HG02623 (cell line): ENCODE data around the gene HRCT1.
"Not testable (repeated sequence)": the region's sequence is repeated elsewhere in the genome, so short reads cannot be mapped to it uniquely, and the experiment has no call there.

ENCODE experiments used
- ATAC-seq: cut with Tn5 transposase; IDR thresholded peaks from one replicate; pipeline ENCODE4 v1.9.1; 2021; ENCODE audit warnings: moderate library complexity; ENCODE audit not compliant: unreplicated experiment

Gene HRCT1

DNA sequence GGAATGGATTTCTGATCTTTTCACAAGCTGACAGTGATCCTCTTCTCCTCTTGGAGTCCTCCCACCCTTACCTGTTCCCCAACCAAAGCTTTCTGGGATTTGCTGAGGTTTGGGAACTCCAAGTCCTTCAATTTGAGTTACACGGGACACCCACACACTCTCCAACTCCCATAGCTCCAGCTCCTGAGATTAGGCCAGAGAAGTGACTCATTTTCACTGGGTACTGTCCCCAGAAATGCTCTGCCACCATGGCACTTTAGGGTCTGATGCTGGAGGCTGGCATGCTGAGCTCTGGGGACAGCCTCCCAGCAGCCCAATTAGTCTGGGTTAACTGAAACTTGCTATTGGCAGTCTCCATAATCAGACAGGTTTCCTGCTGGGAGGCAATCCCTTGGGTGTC is 14.0 kb upstream of the HRCT1 start:
- no peak for ATAC-seq

DNA sequence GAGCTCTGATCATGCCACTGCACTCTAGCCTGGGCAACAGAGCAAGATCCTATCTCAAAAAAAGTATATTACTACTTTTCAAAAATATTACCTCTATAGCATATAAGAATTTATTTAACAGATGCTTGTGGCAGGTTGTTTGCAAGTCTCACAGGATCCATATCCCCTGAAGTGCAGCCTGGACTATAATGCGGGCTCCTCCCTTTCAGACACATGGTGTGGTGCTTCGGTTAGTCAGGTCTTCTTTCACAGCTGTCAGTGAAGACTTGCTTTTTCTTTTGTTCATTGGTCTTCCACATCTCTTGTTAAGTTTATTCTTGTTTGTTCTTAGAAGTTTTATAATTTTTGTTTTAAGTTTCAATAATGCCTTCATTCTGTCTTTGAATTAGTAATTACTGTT is 9.4 kb upstream of the HRCT1 start:
- no peak for ATAC-seq

DNA sequence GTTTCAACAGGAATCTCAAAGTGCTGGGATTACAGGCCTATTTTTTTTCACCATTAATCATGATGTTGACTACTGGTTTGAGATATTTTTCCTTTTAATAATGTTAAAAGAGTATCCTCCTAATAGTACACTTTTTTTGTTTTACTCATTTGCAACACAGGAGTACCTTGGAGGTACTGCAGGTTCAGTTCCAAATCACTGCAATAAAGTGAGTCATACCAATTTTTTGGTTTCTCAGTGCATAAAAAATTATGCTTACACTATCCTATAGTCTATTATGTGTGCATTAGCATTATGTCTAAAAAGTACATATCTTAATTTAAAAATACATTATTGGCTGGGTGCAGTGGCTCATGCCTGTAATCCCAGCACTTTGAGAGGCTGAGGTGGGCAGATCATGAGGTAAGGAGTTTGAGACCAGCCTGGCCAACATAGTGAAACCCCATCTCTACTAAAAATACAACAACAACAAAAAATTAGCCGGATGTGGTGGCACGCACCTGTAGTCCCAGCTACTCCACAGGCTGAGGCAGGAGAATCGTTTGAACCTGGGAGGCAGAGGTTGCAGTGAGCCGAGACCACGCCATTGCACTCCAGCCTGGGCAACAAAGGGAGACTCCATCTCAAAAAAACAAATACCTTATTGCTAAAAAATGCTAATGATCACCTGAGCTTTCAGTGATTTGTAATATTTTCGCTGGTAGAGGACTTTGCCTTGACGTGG is 8.5 kb upstream of the HRCT1 start:
- ATAC-seq, result not testable (repeated sequence)

DNA sequence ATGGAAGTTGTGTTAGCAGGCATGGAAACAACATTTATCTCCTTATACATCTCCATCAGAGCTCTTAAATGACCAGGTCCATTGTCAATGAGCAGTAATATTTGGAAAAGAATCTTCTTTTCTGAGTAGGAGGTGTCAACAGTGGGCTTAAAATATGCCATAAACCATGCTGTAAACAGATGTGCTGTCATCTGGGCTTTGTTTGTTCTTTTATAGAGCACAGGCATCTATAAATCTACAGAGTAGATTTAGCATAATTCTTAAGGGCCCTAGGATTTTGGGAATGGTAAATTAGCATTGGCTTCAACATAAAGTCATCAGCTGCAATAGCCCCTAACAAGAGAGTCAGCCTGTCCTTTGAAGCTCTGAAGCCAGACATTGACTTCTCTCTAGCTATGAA is 7.7 kb upstream of the HRCT1 start:
- ATAC-seq, result no peak

DNA sequence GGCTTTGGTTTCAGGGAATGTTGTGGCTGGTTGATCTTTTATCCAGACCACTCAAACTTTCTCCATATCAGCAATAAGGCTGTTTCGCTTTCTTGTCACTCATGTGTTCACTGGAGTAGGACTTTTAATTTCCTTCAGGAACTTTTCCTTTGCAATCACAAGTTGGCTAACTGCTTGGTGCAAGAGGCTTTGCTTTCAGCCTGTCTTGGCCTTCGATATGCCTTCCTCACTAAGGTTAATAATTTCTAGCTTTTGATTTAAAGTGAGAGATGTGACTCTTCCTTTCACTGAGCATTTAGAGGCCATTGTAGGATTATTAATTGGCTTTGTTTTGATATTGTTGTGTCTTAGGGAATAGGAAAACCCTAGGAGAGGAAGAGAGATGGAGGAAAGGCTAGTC is 7.0 kb upstream of the HRCT1 start:
- ATAC-seq, result no peak

DNA sequence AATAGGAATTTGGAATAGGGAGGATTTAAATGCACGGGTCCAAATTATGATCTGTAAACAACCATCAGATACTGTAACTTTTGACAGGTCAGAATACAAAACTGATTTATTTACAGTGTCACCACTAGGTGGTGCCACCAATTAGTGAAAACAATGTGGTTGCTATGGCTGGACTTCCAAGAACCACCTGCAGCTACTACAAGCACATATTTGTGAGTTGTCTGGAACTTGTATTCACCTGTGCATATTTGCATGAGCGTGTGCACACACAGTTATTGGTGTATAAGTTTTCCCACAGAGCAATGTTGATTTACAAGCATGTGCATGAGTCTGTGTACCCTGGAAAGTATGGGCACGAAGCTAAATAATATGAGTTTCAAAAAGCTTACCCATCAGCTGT is 3.0 kb upstream of the HRCT1 start:
- ATAC-seq, result no peak

DNA sequence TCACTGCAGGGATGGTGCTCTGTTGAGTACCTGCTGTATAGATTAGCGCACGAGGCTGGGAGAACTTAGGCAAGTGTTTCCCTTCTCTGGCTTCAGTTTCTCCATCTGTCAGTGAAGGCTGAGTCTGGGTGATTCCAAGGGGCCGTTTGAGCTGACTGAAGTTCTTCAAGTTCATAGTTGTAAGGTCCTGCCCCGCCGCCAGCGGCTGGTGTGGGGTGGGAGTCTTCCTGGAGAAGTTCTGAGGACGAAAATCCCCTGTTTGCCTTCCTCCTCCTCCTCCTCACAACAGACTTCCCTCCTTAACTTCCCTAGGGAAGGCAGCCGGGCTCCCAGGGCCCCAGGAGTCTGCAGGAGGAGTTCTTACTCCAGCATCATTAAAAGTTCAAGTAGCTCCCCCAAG is 1.7 kb upstream of the HRCT1 start:
- ATAC-seq, result no peak

DNA sequence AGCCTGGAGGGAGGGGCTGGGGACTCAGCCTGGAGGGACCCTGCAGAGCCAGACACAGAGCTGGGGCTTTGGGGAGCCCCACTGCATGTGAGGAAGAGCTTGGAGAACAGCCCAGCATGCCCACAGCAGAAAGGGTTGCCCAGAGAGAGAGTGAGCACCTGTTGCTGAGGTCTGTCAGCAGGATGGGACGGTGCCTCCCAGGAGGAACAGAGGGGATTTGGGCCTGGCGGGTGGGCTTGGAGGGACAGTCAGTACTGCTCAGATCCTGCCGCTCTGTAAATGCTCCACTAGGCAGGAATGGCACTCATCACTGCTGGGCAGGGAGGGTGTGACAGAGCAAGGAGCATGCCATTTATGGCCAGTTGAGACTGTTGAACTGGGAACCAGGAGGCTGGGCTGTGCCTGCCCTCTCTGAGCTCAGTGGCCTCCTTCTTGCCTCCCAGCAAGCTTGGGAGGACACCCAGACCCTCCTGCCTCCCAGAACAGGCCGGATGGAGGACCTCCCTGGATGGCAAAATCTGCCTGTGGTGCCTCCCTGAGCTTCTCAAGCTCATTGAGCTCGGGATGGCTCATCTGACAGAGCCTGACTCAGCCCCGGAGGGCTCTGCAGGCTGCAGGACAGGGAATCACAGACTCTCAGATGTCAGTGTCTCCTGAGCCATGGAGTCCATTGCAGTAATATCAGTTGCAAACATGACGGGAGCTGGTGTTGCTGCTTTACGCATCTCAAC is 786 bp upstream of the HRCT1 start:
- ATAC-seq, result no peak

DNA sequence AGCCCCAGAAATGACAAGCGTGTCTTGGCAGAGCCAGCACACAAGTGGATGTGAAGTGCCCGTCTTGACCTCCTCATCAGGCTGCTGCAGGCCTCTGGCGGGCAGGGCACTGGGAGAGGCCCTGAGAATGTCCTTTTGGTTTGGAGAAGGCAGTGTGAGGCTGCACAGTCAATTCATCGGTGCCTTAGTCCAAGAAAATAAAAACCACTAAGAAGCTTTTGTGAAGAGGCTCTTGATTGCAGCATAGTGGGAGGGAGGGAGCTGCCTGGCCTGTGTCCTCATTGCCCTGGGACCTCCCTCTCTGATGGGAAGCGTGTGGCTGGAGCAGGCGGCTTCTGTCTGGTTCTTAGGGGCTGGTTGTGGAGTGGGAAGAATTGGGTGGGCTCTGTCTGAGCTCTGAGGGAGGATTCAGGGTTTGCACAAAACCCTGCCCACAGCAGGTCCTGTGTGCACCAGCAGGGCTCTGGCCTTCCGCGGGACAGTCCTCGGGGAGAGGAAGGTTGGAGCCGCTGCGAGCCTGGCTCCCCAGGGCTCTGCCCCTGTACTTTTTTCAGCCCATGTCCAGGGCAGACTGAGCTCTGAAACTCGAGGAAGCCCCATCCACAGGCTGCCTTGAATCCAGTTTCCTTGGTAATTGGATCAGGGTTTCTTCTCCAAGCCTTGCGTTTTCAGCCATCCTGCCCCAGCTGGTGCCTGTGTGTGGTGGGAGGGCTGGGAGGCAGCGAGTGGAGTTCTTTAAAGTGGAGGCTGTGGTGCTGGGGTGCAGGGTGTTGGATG is 1.1 kb downstream of the HRCT1 start:
- ATAC-seq, result no peak

DNA sequence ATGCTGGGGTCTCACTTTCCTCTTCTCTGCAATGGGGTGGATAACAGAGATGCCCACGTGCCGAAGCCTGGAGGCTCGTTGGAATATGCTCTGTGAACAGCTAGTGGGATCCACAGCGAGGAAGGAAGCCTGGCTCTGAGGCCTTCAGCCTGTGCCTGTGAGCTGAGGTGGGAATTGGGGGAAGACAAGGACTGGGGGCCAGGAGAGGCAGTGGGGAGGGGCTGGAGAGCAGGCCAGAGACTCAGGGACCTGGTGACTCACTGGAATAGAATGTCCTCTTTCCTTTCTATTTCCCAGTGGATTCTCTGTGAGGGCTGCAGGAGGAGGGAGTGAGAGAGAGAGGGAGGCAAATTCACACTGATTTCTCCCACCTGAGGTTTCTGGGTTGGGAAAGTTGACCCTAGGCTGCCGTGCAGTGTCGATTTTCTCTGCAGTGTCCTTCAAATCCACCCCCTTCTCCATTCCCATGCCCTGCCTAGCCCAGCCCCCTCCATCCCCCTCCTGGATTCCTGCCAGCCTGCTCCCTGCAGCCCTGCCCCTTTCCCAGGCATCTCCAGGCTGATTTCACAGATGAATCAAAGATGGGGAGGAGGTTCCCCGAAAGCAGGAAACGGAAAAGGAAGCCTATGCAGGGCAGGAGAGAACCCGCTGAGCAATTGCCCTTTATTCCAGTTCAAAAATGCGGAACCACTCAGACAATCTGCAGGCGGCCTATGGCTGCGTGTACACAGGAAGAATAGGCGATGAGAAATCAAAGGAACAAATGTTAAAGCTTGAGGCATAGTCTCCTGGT is 1.9 kb downstream of the HRCT1 start:
- no peak for ATAC-seq

DNA sequence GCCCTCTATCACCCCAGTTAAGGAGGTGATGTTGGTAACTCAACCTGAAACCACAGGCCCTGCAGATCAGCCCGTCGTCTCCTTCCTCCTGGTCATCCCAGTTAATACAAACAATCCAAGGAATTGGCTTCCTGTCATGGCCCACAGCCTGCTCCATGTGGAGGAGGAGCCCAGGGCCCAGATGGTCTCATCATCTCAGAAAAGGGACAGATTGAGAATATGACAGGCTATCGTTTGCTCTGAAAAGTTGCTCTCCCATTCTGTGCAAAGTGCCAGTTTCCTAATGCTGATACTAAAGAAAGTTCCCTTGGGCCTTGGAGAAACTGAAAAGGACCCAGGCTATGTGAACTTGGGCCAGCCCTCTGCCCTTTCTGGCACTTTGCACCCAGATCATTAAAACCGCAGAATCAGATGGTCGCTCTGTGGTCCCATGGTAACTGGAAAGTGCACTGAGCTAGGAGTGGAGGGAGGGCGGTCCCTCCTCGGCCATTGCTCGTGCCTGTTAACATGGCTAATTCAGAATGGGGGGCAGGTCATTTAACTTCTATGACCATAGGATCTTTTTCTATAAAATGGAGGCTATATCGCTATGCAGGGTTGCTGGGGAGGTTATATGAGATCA is 2.6 kb downstream of the HRCT1 start:
- ATAC-seq, result no peak

DNA sequence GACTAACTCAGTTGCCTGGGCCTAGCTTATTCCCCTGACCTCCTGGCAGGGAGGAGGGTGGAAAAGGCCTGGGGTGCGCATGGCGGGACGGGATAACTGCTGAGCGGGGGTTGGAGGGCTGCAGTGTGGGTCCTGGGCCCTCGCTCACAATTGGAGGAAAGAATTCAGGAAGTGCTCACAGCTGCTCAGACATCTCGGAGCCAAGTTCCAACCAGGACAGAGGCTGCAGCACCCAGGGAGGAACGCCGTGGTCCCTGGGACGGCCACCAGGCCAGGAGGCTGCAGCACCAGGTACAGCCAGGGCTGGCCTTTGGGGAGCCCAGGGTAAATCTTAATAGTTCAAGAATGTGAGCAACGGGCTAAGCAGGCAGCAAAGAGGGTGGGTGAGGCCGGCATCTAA is 3.3 kb downstream of the HRCT1 start, which contains the start of gene SPAAR:
Gene SPAAR (plus strand): TSS at position 217 of the 400 bp plus-strand sequence. CDS start 974 bp downstream, outside the sequence.
- ATAC-seq, result no peak

DNA sequence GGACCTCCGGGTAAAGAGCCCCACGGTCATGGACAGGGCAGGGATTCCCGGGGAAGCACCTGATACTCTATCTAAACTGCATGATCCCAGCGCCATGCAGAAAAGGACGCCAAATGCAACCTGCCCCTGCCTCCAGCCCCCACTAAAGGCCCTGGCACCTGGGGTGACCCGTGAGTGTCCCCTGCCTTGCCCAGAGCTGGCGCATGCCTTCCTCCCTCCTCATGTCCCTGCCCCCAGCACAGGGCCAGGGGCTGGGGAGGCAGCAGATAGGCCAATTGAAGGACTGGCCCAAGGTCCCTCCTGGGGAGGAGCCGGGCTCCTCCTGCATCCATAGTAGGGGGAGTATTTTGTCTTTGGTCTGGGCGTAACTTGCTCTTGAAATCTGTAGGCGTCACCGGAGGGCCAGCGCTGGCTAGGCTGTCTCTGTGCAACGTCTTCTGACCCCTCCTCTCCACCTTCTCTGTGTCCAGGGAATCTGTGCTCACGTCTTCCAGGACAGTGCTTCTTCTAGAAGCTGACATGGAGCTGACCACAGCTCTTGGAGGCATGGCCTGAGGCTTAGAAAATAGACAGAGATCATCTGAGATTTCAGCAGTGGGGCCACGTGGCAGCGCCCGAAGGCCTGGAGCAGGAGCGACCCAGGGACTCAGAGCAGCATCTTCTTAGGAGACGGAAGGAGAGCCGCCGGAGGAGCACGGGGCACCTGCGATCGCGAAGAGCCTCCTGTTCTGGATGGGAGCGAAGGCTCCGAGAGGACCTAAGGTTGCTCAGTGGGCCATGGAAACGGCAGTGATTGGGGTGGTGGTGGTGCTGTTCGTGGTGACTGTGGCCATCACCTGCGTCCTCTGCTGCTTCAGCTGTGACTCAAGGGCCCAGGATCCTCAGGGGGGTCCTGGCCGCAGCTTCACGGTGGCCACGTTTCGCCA is 3.9 kb downstream of the HRCT1 start:
- ATAC-seq, result no peak

DNA sequence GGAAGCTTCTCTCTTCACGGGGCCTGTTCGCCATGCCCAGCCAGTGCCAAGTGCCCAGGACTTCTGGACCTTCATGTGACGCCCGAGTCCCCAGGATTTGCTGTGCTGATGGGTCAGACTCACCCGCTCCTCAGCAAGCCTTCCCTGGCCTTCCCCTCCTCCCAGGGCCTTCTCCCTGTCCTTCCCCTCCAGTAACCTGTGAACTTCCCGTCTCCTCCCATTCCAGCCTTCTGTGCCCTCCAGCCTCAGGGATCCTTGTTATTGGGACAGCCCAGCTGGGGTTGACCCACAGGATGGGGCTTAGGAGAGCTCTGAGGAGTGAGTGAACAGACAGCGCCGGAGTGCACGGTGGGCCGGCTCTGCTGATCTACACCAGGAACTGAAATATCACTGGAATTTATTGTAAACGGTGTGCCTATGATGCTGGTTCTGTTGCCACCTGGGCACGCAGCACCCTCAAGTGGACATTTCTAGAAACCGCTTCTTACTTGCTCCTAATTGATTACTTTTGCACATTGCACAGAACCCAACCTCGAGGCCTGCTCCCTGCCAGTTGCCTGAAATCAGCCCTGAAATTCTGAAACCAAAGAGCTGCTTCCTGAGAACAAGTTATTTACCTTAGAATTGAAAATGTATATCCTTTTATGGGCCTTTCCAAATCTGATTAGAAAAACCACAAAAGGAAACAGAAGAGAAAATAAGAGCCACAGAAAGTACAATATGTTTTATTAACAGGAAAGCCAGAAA is 4.8 kb downstream of the HRCT1 start:
- ATAC-seq, result no peak

DNA sequence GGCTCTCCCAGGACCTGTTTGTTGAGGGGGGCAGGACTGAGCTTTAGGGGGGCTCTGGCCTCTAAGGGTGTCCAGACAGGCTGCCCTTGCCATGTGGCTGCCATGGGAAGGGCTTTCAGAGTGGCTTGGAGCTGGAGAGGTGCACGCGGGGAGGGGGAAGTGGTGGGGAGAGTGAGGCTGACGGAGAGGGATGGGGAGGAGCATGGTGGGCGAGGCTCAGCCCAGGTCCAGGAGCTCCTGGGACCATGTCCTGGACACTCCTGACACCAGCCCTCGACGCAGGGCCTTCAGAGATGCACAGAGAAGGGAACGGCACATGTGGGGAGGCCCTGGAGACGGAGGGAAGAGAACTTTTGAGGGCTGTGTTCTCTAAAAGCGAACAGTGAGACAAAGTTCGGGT is 5.7 kb downstream of the HRCT1 start:
- no peak for ATAC-seq

DNA sequence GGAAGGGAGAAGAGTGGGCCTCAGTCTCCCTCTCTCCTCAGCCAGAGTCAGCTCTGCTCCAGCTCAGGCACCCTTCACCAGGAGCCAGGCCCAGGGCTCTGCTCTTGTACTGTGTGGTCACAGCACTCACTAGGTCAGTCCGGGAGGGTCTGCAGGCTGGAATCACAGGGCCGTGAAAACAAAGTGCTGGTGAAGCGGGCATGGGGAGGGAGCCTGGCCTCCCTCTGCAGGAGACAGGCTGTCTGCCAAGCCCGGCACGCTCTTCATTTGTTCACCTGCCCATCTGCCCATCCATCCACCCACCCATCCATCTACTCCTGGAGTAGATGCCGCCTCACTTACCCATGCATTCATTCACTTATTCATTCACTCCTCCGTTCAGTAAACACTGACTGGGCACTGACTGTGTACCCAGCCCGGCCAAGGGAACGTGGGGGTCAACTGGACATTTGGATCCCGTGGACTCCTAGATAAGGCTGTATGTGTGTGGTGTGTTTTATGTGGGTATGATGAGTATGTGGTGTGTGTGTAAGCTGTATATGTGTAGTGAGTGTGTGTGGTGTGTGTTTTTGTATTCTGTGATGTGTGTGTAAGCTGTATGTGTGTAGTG is 6.9 kb downstream of the HRCT1 start:
- no peak for ATAC-seq

DNA sequence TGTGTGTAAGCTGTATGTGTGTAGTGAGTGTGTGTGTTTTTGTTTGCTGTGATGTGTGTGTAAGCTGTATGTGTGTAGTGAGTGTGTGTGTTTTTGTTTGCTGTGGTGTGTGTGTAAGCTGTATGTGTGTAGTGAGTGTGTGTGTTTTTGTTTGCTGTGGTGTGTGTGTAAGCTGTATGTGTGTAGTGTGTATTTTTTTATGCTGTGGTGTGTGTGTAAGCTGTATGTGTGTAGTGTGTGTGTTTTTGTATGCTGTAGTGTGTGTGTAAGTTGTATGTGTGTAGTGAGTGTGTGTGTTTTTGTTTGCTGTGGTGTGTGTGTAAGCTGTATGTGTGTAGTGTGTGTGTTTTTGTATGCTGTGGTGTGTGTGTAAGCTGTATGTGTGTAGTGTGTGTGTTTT is 7.4 kb downstream of the HRCT1 start:
- ATAC-seq, result not testable (repeated sequence)

DNA sequence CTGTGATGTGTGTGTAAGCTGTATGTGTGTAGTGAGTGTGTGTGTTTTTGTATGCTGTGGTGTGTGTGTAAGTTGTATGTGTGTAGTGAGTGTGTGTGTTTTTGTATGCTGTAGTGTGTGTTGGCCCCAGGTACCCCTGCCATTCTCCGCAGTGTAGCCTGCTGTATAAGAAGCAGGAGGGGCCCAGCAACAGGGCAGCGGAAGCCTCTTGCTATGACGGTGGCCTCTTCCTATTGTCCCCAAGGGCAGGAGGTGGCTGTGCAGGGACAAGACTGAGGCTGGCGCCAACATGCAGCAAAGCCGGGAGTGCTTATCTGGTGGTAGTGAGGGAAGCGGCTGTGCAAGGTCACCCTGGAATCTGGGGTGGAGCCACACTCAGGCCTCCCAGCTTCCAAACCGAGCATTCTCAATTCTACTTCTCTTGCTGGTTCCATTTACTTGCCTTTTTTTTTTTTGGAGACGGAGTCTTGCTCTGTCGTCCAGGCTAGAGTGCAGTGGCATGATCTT is 8.4 kb downstream of the HRCT1 start:
- ATAC-seq, result no peak
